AG04450 (cell line): ENCODE data around the gene UVRAG. TPM values are rescaled to one million over a fixed set of nuclear protein-coding genes. Genes with fewer than 3 reads are reported as not detected.

Experiments used
- polyA plus RNA-seq: library from polyadenylated mRNA; depleted of rRNA; stranded (reverse); fragments of >200 nt; gene quantifications from 2 replicates; pipeline ENCODE4 v1.2.3, GENCODE V29; 2011; rRNA removed
- small RNA-seq: library from RNA; depleted of rRNA; stranded (forward); fragments of <200 nt; gene quantifications from one replicate; pipeline ENCODE3, GENCODE V24; 2012; ENCODE audit warnings: low read depth; ENCODE audit not compliant: insufficient read length

Gene UVRAG
- polyA plus RNA-seq, 1 experiment = 11.6 TPM

Small RNA genes within 50 kb of the gene (small RNA-seq; reads per million reads assigned to genes)
- gene RF00019 (not detected), gene RNA5SP344 (not detected)

Other genes starting within 250 kb of the UVRAG start
- 1.5 TPM in 2 replicates for gene MAP6, start 146.2 kb upstream of the UVRAG start, polyA plus RNA-seq
- gene MOGAT2, start 97.4 kb upstream of the UVRAG start, polyA plus RNA-seq = not detected in 2 replicates
- 0.43 and 0.56 TPM in 2 replicates for gene DGAT2, start 46.4 kb upstream of the UVRAG start, polyA plus RNA-seq